Ecto neural progenitor cell (in vitro differentiated cells): Measurements from ENCODE around the gene TUBA4B.
"Not testable (repeated sequence)": the region's sequence is repeated elsewhere in the genome, so short reads cannot be mapped to it uniquely, and the experiment has no call there.

ENCODE experiments used
- DNase-seq: peaks from one replicate; pipeline ENCODE4 v3.0.0-alpha.2; 2018; ENCODE audit warnings: low spot score

The TUBA4B gene

DNA sequence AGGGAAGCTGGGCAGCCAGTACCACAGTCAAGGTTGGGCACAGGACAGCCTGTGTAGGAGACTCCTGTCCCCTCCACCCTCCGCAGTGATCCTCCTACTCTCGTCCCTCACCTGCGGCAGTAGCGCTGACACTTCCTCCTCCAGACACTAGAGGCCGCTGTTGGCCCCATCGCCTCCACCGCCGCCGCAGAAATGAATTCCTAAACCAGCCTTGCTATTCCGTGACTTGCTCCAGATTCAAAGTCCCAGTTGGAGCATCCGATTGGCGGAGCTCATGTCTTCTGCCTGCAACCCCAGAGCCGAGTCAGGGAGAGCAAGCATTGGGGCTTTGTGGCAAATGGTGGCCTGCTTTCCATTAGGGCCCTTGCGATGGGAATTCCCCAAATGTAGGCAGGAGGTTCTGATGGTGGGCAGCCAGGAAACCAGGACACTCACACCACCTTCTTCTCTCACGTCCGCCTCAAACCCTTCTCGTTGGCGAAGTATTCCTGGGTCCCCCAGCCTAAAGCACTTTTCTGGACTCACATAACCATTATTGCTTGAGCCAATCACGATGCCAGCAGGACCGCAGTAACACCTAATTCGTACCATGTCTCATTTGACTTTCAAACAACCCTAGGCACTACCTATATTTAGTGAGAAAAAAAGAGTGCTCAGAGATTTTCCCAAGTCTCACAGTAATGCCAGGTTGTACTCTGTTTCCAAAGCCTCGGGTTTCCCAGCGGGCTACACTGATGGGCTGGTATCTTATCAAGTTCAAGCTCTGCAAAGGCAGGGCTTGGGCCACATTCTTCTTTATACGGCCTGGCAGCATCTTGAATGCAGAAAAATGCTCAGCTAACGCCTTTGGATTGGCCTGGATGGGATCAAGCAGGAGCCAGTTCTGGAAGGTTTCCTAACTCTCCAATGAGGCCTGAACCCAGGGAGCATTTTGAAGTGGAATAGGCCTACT lies 24.9 kb downstream of the TUBA4B start:
- peak; percentile 89 for DNase-seq

DNA sequence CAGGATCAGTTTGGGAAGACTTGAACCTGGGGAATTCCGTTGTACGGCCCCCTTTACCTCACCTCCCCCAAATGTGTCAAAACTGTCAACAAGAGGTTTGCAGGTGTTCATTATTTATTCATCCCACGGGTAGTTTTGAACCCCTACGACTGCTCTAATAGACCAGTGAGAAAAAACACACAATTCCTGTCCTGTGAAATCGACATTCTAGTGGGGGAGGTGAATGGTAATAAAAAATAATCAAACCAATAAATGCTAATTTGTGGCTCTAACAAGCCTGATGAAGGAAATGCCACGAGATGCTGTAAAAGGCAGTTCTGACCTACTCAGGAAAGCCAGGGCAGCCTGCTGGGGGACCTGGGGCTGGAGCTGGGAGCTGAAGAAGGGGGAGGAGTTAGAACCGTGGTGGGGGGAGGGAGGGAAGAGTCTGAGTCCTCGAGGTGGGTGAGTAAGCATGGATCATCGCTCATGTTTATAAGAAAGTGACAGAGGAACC lies 25.7 kb downstream of the TUBA4B start:
- DNase-seq, result peak; percentile 43

DNA sequence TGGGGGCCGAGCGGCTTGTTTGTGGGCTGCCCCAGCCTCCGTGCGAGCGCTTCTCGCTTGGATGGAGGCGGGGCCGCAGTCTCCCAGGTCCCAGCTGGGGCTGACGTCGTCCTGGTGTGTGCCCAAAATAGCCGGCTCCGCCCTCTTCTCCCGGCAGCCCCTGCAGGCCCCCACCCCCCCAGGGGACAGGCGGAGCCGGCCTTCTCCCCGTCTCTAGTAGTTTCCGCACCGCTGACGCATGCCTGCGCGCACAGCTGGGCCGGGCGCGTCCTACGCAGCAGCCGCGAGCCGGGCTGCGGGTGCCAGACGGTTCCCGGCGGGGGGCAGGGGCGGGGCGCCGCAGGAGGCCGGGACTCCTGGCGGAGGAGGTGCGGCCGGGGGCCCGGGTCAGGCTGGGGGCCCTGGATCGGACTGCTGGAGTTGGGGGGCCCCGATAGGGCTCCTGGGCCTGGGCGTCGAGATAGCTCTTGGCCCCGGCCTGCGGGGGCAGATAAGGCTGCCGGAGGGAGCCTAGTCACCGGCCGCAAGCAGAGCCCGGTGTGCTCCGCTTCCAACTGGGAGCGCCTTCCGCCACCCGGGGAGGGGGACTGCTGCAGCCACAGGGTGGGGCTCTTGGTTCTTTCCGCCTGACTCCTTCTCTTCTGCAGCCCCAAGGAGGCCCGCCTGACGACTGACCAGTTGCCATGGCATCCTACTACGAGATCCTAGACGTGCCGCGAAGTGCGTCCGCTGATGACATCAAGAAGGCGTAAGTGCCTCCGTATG lies 26.3 kb downstream of the TUBA4B start, which contains the start of gene DNAJB2:
TSS of gene DNAJB2 (plus strand) at position 216 of the 765 bp plus-strand sequence. CDS start at position 684, 468 bp downstream.
- DNase-seq, result peak; percentile 97

DNA sequence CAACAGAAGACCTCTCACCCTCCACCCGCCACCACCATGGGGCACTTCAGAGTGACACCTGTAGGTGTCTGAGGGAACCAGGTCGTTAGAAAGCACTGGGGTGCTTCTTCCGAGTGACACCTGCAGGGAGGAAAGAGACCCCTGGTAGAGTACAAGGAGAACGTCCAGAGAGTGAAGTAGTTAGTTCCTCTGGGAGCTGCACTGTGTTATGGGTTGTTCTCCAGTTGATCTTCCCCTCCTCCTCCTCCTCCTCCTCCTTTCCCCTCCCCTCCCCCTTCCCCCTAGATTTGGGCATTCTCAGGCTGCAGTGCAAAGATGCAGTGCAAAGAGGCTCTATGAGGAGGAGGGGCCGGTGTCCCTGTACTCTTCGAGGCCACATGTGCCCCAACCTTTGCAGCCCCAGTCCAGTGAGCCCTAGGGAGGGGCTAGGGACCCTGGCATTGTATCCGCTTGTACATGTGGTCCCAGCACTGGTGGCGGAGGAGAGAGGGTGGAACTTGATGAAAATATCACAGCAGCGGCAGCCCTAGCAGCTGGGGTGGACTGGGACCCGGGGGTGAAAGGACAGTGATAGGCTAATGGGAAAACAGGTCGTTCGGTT lies 27.0 kb downstream of the TUBA4B start:
- no peak for DNase-seq

DNA sequence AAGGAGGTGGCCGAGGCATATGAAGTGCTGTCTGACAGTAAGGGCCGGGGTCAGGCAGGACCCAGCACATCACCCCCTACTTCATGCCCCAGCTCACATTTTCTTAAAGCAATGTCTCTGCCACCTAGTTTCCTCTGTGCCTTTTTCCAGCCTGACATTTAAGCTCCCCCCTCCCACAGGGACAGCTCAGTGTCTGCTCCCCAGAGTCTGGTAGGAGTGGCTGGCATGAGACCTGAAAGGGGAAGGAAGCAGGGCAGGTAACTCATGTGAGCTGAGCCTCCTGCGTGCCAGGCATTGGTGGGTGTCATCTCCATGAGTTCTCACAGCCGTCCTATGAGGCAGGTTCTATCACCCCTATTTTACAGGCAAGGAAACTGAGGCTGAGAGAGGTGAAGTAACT lies 27.6 kb downstream of the TUBA4B start:
- peak; percentile 26 for DNase-seq

DNA sequence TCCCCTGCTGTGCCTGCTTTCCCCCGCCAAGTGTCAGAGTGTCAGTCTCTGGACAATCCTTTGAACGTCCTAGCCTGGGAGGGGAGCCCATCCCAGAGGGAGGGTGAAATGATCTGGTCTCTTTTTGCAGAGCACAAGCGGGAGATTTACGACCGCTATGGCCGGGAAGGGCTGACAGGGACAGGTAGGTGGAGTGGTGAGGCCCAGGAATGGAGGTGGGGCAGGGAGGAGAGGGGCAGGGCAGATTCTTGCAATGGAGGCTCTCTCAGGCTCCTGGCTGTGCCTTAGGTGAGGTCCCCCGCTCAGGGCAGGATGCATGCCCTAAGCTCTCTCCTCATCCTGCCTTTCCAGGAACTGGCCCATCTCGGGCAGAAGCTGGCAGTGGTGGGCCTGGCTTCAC lies 28.5 kb downstream of the TUBA4B start:
- peak; percentile 33 for DNase-seq

DNA sequence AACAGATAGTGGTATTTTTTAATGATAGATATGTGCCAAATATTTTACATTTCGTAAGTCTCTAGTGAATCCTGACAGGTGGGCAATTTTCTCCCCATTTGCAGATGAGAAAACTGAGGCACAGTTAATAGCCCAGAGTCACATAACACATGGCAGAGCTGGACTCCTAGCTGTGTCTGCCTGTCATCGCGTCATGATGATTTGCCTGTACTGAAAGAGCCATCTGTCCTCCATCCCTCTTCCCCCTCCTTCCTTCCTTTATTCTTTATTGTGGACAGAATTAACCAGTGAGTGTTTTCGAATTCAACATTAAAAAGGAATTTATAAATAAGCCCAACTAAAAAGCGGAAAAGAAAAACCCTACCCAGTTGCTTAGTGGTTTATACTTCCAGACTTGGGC lies 29.3 kb downstream of the TUBA4B start:
- no peak for DNase-seq

DNA sequence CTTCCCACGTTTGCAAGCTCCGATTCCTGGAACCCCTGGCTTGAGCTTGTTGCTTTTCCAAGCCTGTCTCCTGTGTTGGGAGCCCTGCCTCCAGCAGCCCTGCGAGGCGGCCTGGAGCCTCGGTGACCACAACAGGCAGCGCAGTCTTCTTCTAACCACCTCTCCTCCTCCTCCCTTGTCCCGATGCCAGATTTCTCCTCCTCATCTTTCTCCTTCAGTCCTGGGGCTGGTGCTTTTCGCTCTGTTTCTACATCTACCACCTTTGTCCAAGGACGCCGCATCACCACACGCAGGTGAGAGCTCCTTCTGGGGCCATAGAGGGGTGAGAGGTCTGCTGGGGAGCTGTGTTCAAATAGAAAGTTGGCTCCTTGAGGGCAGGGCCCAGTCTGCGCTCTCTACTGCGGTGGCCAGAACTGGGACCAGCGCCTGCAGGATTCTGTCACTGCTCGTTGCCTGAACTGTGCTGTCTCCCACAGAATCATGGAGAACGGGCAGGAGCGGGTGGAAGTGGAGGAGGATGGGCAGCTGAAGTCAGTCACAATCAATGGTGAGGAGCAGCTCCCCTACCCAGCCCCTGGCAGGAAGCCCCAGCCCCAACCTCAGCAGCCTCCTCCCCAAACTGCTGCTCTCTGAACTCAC lies 30.0 kb downstream of the TUBA4B start:
- no peak for DNase-seq

DNA sequence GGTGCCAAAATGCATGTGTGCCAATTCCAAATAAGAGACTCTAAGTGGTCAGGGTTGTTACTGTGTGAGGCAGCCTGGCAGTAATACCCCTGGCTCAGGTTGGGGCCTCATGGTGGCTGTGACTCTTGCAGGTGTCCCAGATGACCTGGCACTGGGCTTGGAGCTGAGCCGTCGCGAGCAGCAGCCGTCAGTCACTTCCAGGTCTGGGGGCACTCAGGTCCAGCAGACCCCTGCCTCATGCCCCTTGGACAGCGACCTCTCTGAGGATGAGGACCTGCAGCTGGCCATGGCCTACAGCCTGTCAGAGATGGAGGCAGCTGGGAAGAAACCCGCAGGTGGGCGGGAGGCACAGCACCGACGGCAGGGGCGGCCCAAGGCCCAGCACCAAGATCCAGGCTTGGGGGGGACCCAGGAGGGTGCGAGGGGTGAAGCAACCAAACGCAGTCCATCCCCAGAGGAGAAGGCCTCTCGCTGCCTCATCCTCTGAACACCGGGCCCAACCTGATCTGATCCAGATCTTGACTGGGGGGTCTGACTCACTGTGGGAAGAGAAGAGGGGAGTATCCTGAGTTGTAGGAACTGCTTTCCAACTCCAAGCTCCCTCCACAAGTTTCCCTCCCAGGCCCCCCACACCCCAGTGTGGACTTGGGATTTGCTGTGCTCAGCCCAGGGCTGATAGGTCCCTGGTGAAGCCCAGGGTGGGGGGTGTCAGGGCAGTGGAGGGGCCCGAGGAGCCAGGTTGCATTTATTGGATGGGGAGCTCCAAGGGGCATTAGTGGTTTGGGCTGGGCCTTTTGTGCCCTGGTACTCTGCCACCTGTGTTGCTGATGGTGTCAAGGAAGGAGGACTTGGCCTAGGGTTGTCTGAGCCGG lies 31.7 kb downstream of the TUBA4B start:
- DNase-seq, result no peak

DNA sequence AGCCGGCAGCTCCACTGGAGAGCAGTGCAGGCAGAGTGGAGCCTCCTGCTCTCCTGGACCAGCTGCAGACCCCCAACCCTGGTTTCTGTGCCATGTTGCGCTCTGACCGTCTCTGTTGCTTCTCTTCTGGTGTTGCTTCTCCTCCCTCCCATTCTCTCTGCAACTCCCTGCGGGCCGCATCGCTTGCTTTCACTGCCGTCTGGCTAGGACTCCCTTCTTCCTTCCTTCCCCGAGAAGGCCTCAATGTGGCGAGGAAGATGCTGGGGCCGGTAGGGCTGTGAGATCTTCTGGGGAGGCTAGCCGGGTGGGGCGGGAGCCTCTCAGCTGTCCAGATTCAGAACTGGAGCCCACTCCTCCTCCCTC lies 32.3 kb downstream of the TUBA4B start:
- no peak for DNase-seq

DNA sequence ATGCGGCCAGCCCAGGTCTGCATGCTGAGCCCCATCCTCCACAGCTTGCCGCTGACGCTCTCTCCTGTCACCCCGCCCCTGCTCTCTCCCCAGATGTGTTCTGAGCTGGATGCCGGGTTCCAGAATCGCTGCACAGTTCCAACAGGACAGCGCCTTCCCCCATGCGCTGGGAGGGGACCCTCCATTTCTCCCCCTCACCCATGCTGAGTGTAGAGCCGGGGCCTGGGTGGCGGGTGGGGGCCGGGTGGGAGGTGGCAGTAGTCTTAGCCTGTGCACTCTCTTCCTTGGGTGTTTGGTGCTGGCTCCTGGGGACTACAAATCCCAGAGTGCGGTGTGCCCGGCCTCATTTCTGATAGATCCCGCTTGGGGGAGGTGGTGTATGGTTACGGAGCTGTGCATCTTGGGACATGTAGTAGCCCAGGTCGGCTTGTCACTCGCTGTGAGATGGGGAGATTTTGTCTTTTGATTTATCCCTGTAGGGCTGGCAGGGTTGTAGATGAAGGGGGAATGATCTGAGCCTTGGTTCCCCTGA lies 32.9 kb downstream of the TUBA4B start:
- DNase-seq, result peak; percentile 83

DNA sequence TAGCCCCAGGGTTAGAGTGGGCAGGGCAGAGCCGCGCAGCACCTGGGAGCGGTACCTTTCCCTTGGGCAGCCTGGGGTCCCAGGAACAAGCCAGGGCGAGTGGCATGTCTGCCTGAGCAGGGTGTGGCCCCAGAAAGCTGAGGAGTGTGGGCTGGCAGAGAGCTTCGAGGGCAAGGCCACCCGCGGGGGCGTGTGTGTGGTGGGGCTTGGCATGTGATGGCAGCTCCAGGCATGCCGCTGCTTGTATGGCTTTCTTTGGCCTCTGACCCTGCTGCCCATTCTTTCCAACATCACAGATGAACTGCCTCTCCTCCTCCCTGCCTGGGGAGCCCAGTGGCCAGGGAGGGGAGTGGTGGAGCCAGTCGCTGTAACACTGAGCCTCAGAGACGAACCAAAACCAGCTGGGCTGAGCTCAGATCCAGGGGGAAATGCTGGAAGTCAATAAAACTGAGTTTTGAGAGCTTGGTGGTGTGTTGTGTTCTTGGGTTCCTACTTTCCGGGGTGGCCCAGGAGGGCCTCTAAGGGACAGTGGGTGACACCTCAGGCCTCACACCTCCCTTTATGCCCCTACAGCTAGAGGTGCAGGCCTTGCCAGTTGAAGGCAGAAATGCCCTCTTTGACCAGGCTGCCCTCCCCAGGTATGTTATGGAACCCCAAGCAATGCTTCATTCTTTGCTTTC lies 33.5 kb downstream of the TUBA4B start:
- DNase-seq, result no peak

DNA sequence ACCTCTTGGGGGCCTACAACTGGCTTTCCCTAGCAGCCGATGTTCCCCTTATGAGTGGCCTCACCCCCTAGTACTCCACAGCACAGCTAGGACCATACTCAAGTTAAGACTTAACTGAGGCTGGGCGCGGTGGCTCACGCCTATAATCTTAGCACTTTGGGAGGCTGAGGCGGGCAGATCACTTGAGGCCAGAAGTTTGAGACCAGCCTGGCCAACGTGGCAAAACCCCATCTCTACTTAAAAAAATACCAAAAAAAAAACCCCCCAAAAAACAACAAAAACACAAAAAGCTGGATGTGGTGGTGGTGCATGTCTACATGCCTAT lies 34.0 kb downstream of the TUBA4B start:
- not testable (repeated sequence) for DNase-seq

DNA sequence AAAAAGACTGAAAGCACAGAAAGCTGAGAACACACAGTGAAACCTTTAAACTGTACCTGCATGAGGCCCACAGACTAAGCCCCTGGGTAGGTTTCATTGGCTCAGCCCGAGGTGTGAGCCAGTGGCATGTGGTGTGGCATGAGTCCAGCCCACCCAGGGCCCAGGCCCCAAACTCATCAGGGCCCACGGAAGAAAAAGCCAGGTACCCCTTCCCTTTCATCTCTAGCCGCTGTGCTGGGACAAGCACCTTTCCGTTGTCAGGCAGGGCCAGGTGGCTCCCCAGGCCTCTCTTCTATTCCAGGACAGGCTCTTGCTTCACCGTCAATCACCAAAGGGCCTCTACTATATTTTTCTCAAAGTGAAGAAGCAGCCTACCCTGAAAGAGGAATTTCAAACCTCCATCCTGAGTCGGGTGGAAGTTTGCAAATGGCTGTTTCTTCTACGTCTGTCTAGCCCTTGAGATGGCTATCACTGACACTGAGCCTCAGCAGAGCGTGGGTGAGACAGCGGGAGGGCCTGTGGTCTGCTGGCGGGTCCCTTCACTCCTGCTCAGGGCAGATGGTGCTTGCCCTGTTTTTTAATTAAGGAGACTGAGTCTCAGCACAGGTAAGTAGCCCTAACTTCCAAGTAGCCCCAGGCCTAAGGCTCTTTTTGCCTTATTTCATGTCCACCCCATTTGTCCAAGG lies 34.7 kb downstream of the TUBA4B start:
- DNase-seq, result no peak

DNA sequence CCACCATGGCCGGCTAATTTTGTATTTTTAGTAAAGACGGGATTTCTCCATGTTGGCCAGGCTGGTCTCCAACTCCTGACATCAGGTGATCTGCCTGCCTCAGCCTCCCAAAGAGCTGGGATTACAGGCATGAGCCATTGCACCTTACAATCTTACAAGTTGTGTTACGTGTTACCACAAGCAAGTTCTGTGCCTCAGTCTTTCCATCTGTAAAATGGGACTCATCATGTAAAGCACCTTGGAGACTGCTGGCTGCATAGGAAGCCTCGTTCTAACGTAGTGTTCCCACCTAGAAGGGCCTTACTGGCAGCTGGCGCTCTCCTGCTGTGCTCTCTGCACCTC lies 36.1 kb downstream of the TUBA4B start:
- DNase-seq, result no peak

DNA sequence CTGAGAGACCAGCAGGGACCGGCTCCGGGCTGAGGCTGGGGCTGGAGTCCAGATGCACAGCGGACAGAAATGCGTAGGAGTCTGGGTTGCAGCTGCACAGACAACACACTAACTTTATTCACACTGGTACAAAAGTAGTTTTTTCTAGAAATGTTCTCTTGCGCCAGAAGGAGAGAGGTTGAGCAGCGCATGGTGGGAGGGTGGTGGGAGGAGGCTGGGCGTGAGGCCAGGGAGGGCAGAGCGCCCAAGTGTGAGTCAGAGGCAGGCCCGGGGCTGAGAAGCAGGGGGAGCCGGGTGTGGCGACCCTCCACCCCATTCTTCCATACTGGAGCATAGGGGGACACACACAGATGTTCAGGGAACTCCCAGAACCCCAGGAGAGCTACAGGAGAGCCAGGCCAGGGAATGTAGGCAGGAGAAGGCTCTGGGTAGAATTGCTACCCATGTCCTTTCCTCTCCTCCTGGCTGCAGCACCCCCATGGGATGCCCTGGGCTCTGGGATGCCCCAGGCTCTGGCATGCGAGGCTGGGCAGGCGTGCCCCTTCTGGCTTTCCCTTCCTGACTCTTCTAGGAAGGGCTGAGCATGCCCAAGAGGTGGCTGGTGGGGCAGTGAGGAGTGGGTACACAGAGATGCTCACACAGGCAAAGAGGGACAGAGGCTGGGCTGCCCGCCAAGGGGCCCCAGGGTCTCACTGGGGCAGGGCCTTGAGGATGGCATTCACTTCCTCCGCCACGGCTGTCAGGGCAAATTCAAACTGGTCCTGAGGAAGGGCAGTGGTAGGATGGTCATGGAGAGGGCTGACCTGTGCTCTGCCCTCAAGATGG lies 36.7 kb downstream of the TUBA4B start:
- DNase-seq, result no peak

DNA sequence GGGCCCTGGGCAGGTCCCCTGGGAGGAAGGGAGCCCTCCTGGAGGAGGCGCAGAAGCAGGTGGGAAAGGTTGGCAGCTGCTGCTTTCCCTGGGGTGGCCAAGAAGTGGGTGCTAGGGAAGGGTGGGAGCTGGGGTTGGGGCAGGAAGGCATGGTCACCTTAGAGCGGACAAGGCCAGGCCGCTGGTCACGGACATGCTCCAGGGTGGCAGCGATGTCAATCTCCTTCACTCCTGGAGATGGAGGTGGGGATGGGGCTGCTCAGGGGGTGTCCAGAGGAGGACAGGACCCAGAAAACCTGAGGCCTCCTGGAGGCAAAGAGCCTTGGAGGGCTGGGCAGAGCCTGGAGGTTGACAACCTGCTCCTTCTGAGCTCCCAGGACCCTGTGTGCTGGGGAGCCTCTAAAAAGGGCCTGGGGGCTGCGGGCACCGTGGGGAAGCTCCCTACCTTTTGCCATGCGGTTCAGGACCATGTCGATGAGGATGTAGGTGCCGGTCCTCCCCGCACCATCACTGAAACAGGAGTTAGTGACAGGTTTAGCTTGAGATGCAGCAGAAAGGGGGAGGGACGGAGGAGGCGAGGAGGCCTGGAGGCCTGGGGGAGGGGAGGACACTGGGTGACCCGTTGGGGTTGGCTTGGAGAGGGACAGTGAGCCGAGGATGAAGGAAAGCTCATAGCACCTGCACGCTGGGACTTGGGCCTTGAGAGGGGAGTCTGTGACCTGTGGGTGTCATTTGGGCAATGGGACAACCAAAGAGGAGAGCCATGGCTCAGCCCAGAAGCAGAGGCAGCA lies 37.5 kb downstream of the TUBA4B start:
- no peak for DNase-seq

DNA sequence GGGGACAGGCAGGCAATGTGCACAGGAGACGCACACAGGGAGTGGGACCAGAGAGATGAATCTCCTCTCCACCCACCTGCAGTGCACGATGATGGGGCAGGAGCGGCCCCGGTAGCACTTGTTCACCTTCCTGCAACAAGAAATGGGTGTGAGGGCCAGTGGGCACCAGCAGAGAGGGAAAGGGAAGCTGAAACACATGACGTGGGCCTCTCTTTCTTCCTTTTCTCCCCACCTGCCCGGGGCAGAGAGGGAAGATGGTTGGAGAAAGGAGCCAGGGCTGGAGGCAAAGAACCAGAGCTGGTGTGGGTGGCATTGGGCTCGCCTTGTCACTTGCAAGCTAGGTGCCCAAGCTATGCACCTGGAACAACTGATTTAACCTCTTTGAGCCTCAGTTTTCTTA lies 38.4 kb downstream of the TUBA4B start:
- DNase-seq, result no peak
